K562 (cell line): Measurements from ENCODE around the gene WWOX.

ENCODE experiments used
- KDM2B ChIP-seq: fragments of 250-450 bp; sonication (Bioruptor Pico); IDR thresholded peaks from 2 replicates; pipeline ENCODE4 v1.8.0; 2021; ENCODE audit warnings: mild to moderate bottlenecking, moderate library complexity
- MEF2D ChIP-seq: conservative IDR thresholded peaks from 2 replicates; pipeline ENCODE4 v1.6.1; 2016; ENCODE audit warnings: low read depth, missing genetic modification characterization, missing compliant biosample characterization
- PHF8 ChIP-seq: fragments of 200-600 bp; sonication (generic); IDR thresholded peaks from 2 replicates; pipeline ENCODE4 v1.6.1; 2012; ENCODE audit warnings: mixed run types, mild to moderate bottlenecking, inconsistent platforms, low read length, moderate library complexity, borderline replicate concordance
- POLR2AphosphoS5 ChIP-seq: IDR thresholded peaks from 2 replicates; pipeline ENCODE4 v1.6.1; 2011; ENCODE audit warnings: mild to moderate bottlenecking, low read depth, low read length, moderate library complexity; ENCODE audit not compliant: control insufficient read depth, insufficient read depth
- SIN3A ChIP-seq, 2 experiments: fragments of 150-350 bp in 1 of 2; IDR thresholded peaks; 2 replicates each; pipeline ENCODE4 v1.6.1; 2011 to 2016; ENCODE audit warnings: borderline replicate concordance in 2 of 2, low read depth in 2 of 2, low read length in 2 of 2, mild to moderate bottlenecking in 2 of 2, moderate library complexity in 2 of 2; ENCODE audit not compliant: control insufficient read depth in 1 of 2
- SMC3 ChIP-seq: conservative IDR thresholded peaks from 2 replicates; pipeline ENCODE4 v1.6.1; 2011; ENCODE audit warnings: low read depth, low read length, improper control_type of control experiment; ENCODE audit not compliant: insufficient read depth
- ZNF24 ChIP-seq: fragments of 450-650 bp; IDR thresholded peaks from 2 replicates; pipeline ENCODE4 v1.6.1; 2016
- TF ChIP-seq, protein P1 (sequence below), 2 experiments: fragments of 450-650 bp; formaldehyde crosslinking in 1 of 2; IDR thresholded peaks; 2 replicates each; pipeline versions ENCODE4 v1.4.0 to v1.6.1; 2014 to 2020; ENCODE audit warnings: mild to moderate bottlenecking in 2 of 2, borderline replicate concordance in 1 of 2, low read depth in 1 of 2

DNA sequence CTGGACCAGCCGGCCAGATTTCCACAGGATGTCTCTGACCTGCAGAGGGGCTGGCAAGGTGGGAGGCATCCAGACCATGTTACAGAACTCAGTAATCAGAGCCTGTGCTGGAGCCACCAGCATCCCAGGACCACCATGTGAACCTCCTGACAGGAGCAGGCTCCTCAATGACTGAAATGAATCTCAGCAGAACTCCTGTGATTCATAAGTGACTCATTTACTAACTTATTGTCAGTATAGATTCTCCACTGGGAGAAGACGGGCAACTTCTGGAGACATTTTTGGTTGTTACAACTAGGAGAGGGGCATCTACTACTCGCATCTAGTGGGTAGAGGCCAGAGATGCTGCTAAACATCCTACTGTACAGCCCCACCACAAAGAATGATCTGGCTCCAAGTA, 3.1 kb upstream of the WWOX start:
- no peak for TF ChIP-seq SIN3A (IDR thresholded peaks at IDR 0.05; ENCODE audit: borderline replicate concordance in 2 of 2, control insufficient read depth in 1 of 2, low read depth in 2 of 2, low read length in 2 of 2)
- no peak for TF ChIP-seq PHF8
- TF ChIP-seq ZNF24 = no peak
- no peak for TF ChIP-seq MEF2D
- TF ChIP-seq KDM2B (CRISPR knock-in tag) = no peak
- TF ChIP-seq, protein P1, sequence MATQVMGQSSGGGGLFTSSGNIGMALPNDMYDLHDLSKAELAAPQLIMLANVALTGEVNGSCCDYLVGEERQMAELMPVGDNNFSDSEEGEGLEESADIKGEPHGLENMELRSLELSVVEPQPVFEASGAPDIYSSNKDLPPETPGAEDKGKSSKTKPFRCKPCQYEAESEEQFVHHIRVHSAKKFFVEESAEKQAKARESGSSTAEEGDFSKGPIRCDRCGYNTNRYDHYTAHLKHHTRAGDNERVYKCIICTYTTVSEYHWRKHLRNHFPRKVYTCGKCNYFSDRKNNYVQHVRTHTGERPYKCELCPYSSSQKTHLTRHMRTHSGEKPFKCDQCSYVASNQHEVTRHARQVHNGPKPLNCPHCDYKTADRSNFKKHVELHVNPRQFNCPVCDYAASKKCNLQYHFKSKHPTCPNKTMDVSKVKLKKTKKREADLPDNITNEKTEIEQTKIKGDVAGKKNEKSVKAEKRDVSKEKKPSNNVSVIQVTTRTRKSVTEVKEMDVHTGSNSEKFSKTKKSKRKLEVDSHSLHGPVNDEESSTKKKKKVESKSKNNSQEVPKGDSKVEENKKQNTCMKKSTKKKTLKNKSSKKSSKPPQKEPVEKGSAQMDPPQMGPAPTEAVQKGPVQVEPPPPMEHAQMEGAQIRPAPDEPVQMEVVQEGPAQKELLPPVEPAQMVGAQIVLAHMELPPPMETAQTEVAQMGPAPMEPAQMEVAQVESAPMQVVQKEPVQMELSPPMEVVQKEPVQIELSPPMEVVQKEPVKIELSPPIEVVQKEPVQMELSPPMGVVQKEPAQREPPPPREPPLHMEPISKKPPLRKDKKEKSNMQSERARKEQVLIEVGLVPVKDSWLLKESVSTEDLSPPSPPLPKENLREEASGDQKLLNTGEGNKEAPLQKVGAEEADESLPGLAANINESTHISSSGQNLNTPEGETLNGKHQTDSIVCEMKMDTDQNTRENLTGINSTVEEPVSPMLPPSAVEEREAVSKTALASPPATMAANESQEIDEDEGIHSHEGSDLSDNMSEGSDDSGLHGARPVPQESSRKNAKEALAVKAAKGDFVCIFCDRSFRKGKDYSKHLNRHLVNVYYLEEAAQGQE (IDR thresholded peaks at IDR 0.05; ENCODE audit: borderline replicate concordance) = no peak
- TF ChIP-seq, protein P1 (CRISPR knock-in tag; IDR thresholded peaks at IDR 0.05; ENCODE audit: low read depth) = no peak
- no peak for TF ChIP-seq POLR2AphosphoS5
- TF ChIP-seq SMC3 = no peak
